IPS-15b (cell line): Measurements from ENCODE around the gene ARAP1.

Experiments used
- H3K27me3 ChIP-seq: one replicate; pipeline ENCODE4 v1.6.1; 2013; ENCODE audit warnings: low read length; ENCODE audit not compliant: control insufficient read depth, insufficient read depth
- H3K36me3 ChIP-seq: one replicate; pipeline ENCODE4 v1.6.1; 2013; ENCODE audit warnings: low read length; ENCODE audit not compliant: control insufficient read depth, insufficient read depth
- H3K4me1 ChIP-seq: one replicate; pipeline ENCODE4 v1.6.1; 2013; ENCODE audit warnings: mild to moderate bottlenecking, low read length; ENCODE audit not compliant: control insufficient read depth, insufficient read depth
- H3K4me3 ChIP-seq: one replicate; pipeline ENCODE4 v1.5.1; 2013; ENCODE audit warnings: low read depth, low read length
- H3K9ac ChIP-seq: one replicate; pipeline ENCODE4 v1.6.1; 2013; ENCODE audit warnings: low read depth, mild to moderate bottlenecking, low read length
- H3K9me3 ChIP-seq: one replicate; pipeline ENCODE4 v1.6.1; 2013; ENCODE audit warnings: mild to moderate bottlenecking, low read length; ENCODE audit not compliant: control insufficient read depth, insufficient read depth

The ARAP1 gene

GRCh38 chr11:72649215-72649976, 102.8 kb downstream of the ARAP1 start:
- Histone ChIP-seq H3K4me3 (no peak overlapping the region), H3K36me3 (no peaks in the 10 kb centered on the region), H3K4me1 (peaks cover 4% of the 10 kb centered on the region), H3K27me3 (peaks cover 2% of the 10 kb centered on the region), H3K9me3 (no peaks in the 10 kb centered on the region), H3K9ac (no peak overlapping the region)

GRCh38 chr11:72648384-72649136, 103.6 kb downstream of the ARAP1 start:
- Histone ChIP-seq H3K4me1 (peaks cover 4% of the 10 kb centered on the region), H3K27me3 (peaks cover 8% of the 10 kb centered on the region), H3K9me3 (no peaks in the 10 kb centered on the region), H3K9ac (no peak overlapping the region), H3K4me3 (no peak overlapping the region), H3K36me3 (no peaks in the 10 kb centered on the region)

GRCh38 chr11:72647882-72648281, 104.3 kb downstream of the ARAP1 start:
- no peak overlapping the region for H3K4me3 ChIP-seq
- peaks cover 11% of the 10 kb centered on the region for H3K27me3 ChIP-seq
- H3K36me3 ChIP-seq = no peaks in the 10 kb centered on the region
- H3K9me3 ChIP-seq = no peaks in the 10 kb centered on the region
- H3K9ac ChIP-seq = no peak overlapping the region
- peaks cover 2% of the 10 kb centered on the region for H3K4me1 ChIP-seq

DNA sequence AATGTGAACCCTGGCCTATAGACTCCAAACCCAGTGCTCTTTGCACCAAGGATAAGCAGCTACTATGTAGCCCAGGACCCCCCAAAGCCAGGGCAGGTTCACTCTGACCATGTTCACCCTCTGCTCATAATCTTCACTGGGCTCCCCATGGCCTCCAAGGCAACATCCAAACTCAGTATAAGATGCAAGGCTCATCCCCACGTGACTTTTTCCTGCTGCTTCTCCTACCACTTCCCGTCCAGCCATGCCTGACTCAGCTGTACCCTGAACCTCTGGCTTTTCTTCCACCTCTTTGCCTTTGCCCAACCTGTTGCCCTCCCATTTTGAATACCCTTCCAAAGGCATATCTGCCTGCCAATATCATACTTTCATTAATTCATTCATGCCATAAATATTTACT, 105.7 kb downstream of the ARAP1 start:
- Histone ChIP-seq H3K9me3 (no peaks in the 10 kb centered on the region), H3K27me3 (peaks cover 19% of the 10 kb centered on the region), H3K36me3 (no peaks in the 10 kb centered on the region), H3K4me1 (no peaks in the 10 kb centered on the region), H3K9ac (no peak overlapping the region), H3K4me3 (no peak overlapping the region)

DNA sequence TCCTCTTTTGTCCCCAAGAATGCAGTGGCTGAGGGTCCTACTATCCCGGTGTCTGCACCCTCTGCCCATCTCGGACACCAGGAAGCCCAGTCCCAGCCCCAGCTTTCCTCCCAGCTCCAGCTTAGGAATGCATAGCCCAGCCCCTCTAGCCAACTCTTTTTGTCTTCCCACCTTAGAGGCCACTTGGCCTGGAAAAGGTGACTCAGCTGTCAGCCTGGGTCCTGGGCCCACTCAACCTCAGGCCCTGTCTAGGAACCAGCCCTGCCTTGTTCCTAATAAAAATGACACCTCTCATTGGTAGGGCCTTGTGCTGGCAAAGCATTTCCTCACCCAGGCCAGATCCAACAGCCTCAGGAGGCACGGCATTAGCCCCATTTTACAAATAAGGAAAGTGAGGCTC, 106.2 kb downstream of the ARAP1 start:
- no peaks in the 10 kb centered on the region for H3K9me3 ChIP-seq
- peaks cover 22% of the 10 kb centered on the region for H3K27me3 ChIP-seq
- no peak overlapping the region for H3K9ac ChIP-seq
- H3K4me3 ChIP-seq = no peak overlapping the region
- no peaks in the 10 kb centered on the region for H3K4me1 ChIP-seq
- H3K36me3 ChIP-seq = no peaks in the 10 kb centered on the region

GRCh38 chr11:72643547-72643946, 108.7 kb downstream of the ARAP1 start:
- no peaks in the 10 kb centered on the region for H3K36me3 ChIP-seq
- H3K27me3 ChIP-seq = peaks cover 44% of the 10 kb centered on the region
- H3K9me3 ChIP-seq = no peaks in the 10 kb centered on the region
- peak overlapping the region; percentile 50 for H3K4me3 ChIP-seq
- H3K4me1 ChIP-seq = no peaks in the 10 kb centered on the region
- no peak overlapping the region for H3K9ac ChIP-seq

DNA sequence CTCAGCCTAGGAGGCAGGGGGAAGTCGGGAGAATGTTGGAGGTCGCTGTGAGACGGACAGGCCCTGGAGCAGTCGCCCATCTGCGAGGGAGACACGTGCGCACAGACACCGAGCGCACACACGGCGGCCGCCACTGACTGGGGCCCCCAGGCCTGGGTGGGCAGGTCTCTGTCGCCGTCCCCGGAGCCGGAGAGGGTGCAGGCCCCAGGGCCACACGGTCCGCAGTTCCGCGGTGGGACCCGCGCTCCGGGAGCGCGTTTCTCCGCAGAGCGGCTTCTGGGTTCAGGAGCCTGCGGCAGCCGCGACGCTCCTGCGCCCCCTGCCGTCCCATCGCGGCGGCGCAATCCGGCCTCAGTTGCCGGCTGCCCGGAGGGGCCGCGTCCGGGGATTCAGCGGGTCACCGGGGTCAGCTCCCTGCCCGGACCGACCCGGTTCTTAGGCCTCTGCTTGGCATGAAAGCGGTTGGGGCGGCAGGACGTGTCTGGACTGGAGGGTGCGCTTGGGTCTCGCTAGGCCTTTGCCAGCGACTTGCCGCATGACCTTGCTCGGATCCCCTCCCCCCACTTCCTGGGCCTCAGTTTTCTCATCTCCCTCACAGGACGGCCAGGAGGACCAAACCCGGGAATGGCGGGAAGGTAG, 109.2 kb downstream of the ARAP1 start:
- H3K4me1 ChIP-seq = no peaks in the 10 kb centered on the region
- peaks cover 49% of the 10 kb centered on the region for H3K27me3 ChIP-seq
- no peaks in the 10 kb centered on the region for H3K9me3 ChIP-seq
- no peak overlapping the region for H3K9ac ChIP-seq
- H3K4me3 ChIP-seq = peak overlapping the region; percentile 50
- H3K36me3 ChIP-seq = no peaks in the 10 kb centered on the region

- Histone ChIP-seq H3K4me3 (peak overlapping the region; percentile 50), H3K36me3 (no peaks in the 10 kb centered on the region)
Observed at GRCh38 chr11:72642043-72642883, 109.9 kb downstream of the ARAP1 start.

DNA sequence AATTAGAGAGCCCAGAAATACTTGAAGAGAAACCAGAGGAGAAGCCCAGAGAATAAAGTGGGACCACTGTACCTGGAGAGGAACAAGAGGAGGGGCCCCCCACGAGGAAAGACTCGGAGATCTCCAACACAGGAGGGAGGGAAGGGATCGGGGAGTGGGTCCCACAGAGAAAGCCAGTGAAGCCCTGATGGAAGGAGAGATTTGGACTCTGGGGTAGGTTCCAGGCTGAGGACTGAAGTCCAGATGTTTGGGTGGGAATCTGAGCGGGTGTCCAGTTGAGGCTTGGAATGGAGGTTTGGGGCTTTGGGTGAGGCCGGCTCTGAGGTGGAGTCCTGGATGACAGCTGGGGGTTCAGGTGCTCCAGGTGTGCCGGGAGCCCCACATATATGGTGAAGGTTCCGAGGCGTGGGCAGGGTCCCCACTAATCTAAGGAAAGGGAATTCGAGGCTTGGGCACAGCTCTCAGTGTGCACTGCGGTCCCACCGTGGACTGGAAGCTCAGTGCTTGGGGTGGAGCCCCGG, 110.6 kb downstream of the ARAP1 start:
- no peaks in the 10 kb centered on the region for H3K36me3 ChIP-seq
- H3K4me3 ChIP-seq = peak overlapping the region; percentile 39
- H3K9ac ChIP-seq = no peak overlapping the region
- peaks cover 49% of the 10 kb centered on the region for H3K27me3 ChIP-seq
- H3K4me1 ChIP-seq = peaks cover 4% of the 10 kb centered on the region
- no peaks in the 10 kb centered on the region for H3K9me3 ChIP-seq

More at GRCh38 chr11:72642043-72642883, 109.9 kb downstream of the ARAP1 start:
- Histone ChIP-seq H3K4me1 (no peaks in the 10 kb centered on the region), H3K9ac (no peak overlapping the region), H3K9me3 (no peaks in the 10 kb centered on the region), H3K27me3 (peaks cover 49% of the 10 kb centered on the region)

- no peak overlapping the region for H3K4me3 ChIP-seq
- peaks cover 49% of the 10 kb centered on the region for H3K27me3 ChIP-seq
- no peak overlapping the region for H3K9ac ChIP-seq
Observed at GRCh38 chr11:72639502-72640375, 112.5 kb downstream of the ARAP1 start.

More at GRCh38 chr11:72639502-72640375, 112.5 kb downstream of the ARAP1 start:
- Histone ChIP-seq H3K4me1 (peaks cover 8% of the 10 kb centered on the region), H3K9me3 (no peaks in the 10 kb centered on the region), H3K36me3 (no peaks in the 10 kb centered on the region)
